SU-DHL-6 (cell line): Measurements from ENCODE around the gene ERFL.

Source experiments
- H2AFZ ChIP-seq: fragments of 200-600 bp; sonication (generic); 2 replicates; pipeline ENCODE4 v1.6.1; 2014; ENCODE audit warnings: low read depth, mild to moderate bottlenecking, moderate library complexity, mixed read lengths, antibody characterized with exemption, low read length; ENCODE audit not compliant: severe bottlenecking
- H3F3A ChIP-seq: fragments of 200-600 bp; shearing (Covaris generic); 2 replicates; pipeline ENCODE4 v1.6.0; 2016; ENCODE audit warnings: antibody characterized with exemption, mild to moderate bottlenecking; ENCODE audit not compliant: insufficient read depth
- H3K27ac ChIP-seq: fragments of 200-600 bp; sonication (generic); 2 replicates; pipeline ENCODE4 v1.5.1; 2016; ENCODE audit warnings: low read depth, mild to moderate bottlenecking, low read length, moderate library complexity, mixed read lengths
- H3K27me3 ChIP-seq: fragments of 200-600 bp; sonication (generic), shearing (Covaris generic); 2 replicates; pipeline ENCODE4 v1.6.0; 2014; ENCODE audit warnings: mild to moderate bottlenecking, low read length
- H3K36me3 ChIP-seq: fragments of 200-600 bp; sonication (generic); 2 replicates; pipeline ENCODE4 v1.6.1; 2014; ENCODE audit warnings: mild to moderate bottlenecking, low read length, mixed read lengths
- H3K4me2 ChIP-seq: fragments of 300-600, 200-600 bp; shearing (Covaris generic), sonication (generic); 2 replicates; pipeline ENCODE4 v1.6.0; 2014; ENCODE audit warnings: low read length, low read depth, mild to moderate bottlenecking; ENCODE audit not compliant: poor library complexity, severe bottlenecking
- H3K4me3 ChIP-seq: fragments of 200-600 bp; sonication (generic); 2 replicates; pipeline ENCODE4 v1.5.1; 2014; ENCODE audit warnings: antibody characterized with exemption, low read length, mild to moderate bottlenecking, mixed read lengths; ENCODE audit not compliant: insufficient read depth, poor library complexity, severe bottlenecking
- H3K79me2 ChIP-seq: fragments of 200-600 bp; sonication (generic); 2 replicates; pipeline ENCODE4 v1.6.1; 2014; ENCODE audit warnings: mild to moderate bottlenecking, low read length, moderate library complexity; ENCODE audit not compliant: insufficient read depth
- H3K9ac ChIP-seq: fragments of 200-600 bp; sonication (generic); 2 replicates; pipeline ENCODE4 v1.7.0; 2014; ENCODE audit warnings: mild to moderate bottlenecking, low read length
- H3K9me2 ChIP-seq: fragments of 200-600 bp; sonication (generic); replicated peaks from 2 replicates; pipeline ENCODE4 v1.6.1; 2014; ENCODE audit warnings: low read length; ENCODE audit not compliant: insufficient read depth
- H3K9me3 ChIP-seq: fragments of 200-600 bp; sonication (generic); 2 replicates; pipeline ENCODE4 v1.6.1; 2014; ENCODE audit warnings: low read length, mixed read lengths; ENCODE audit not compliant: insufficient read depth
- H4K20me1 ChIP-seq: fragments of 200-600 bp; sonication (generic); 2 replicates; pipeline ENCODE4 v1.6.1; 2014; ENCODE audit warnings: low read depth, mild to moderate bottlenecking, antibody characterized with exemption, low read length, moderate library complexity, mixed read lengths
- CTCF ChIP-seq: fragments of 200-600 bp; sonication (generic); IDR thresholded peaks from one replicate; pipeline ENCODE4 v1.5.1; 2017; ENCODE audit warnings: antibody characterized with exemption, mild to moderate bottlenecking, low read length, moderate library complexity; ENCODE audit not compliant: insufficient read depth, poor library complexity, severe bottlenecking
- EZH2phosphoT487 ChIP-seq: fragments of 200-600 bp; sonication (generic), shearing (Covaris generic); conservative IDR thresholded peaks from 2 replicates; pipeline ENCODE4 v1.6.1; 2018; ENCODE audit warnings: mild to moderate bottlenecking, antibody characterized with exemption, low read length, moderate library complexity, mixed read lengths

The ERFL gene

GRCh38 chr19:41919948-41920712 lies 8.1 kb downstream of the ERFL start:
- Histone ChIP-seq H4K20me1 (no peaks in the 10 kb centered on the region), H3K9ac (no peak overlapping the region), H3K4me2 (no peak overlapping the region), H3K9me2 (no peaks in the 10 kb centered on the region), H3K9me3 (no peaks in the 10 kb centered on the region), H3K4me3 (no peak overlapping the region), H2AFZ (no peak overlapping the region), H3K27me3 (no peaks in the 10 kb centered on the region), H3F3A (peaks cover 6% of the 10 kb centered on the region), H3K36me3 (no peaks in the 10 kb centered on the region), H3K79me2 (peaks cover 34% of the 10 kb centered on the region), H3K27ac (no peak overlapping the region; the same call in 1 of the 2 replicates)
- TF ChIP-seq EZH2phosphoT487 (no peak), CTCF (no peak)

GRCh38 chr19:41918653-41919244 lies 9.5 kb downstream of the ERFL start:
- H3K27me3 ChIP-seq, result no peaks in the 10 kb centered on the region

GRCh38 chr19:41918095-41918494 lies 10.2 kb downstream of the ERFL start:
- Histone ChIP-seq H3K36me3 (no peaks in the 10 kb centered on the region), H2AFZ (no peak overlapping the region), H3K9ac (no peak overlapping the region), H3K27ac (peak overlapping the region; percentile 99), H3F3A (peaks cover 20% of the 10 kb centered on the region), H4K20me1 (no peaks in the 10 kb centered on the region), H3K79me2 (peaks cover 47% of the 10 kb centered on the region), H3K9me3 (no peaks in the 10 kb centered on the region), H3K4me3 (no peak overlapping the region), H3K4me2 (peak overlapping the region; percentile 98), H3K27me3 (no peaks in the 10 kb centered on the region), H3K9me2 (no peaks in the 10 kb centered on the region)
- no peak for TF ChIP-seq CTCF
- TF ChIP-seq EZH2phosphoT487, result no peak

More at GRCh38 chr19:41918653-41919244, 9.5 kb downstream of the ERFL start:
- Histone ChIP-seq H3K9me3 (no peaks in the 10 kb centered on the region), H3K4me2 (no peak overlapping the region), H3F3A (peaks cover 15% of the 10 kb centered on the region), H4K20me1 (no peaks in the 10 kb centered on the region), H3K36me3 (no peaks in the 10 kb centered on the region), H3K9ac (no peak overlapping the region), H3K9me2 (no peaks in the 10 kb centered on the region), H2AFZ (no peak overlapping the region), H3K79me2 (peaks cover 42% of the 10 kb centered on the region), H3K4me3 (no peak overlapping the region), H3K27ac (no peak overlapping the region)
- TF ChIP-seq CTCF (no peak), EZH2phosphoT487 (no peak)
